HFFc6 (cell line): ENCODE measurements around the gene DXO. TPM values are rescaled to one million over a fixed set of nuclear protein-coding genes. Genes with fewer than 3 reads are reported as not detected.
"Not testable (repeated sequence)": the region's sequence is repeated elsewhere in the genome, so short reads cannot be mapped to it uniquely, and the experiment has no call there.

ENCODE experiments used
- DNase-seq: peaks from one replicate; pipeline ENCODE4 v3.0.0-alpha.2; 2018
- H3K27ac Mint-ChIP-seq: 2 replicates; pipeline ENCODE4 v1.8.0; 2020; ENCODE audit warnings: mild to moderate bottlenecking, mixed read lengths
- H3K27me3 Mint-ChIP-seq: 2 replicates; pipeline ENCODE4 v1.8.0; 2021; ENCODE audit warnings: mild to moderate bottlenecking, moderate library complexity, mixed read lengths; ENCODE audit not compliant: insufficient read depth
- H3K36me3 Mint-ChIP-seq: 2 replicates; pipeline ENCODE4 v1.8.0; 2021; ENCODE audit warnings: low read depth, mixed read lengths
- H3K4me1 Mint-ChIP-seq: 2 replicates; pipeline ENCODE4 v1.8.0; 2020; ENCODE audit warnings: low read depth, mixed read lengths
- H3K4me3 Mint-ChIP-seq: 2 replicates; pipeline ENCODE4 v1.8.0; 2020; ENCODE audit warnings: mild to moderate bottlenecking, moderate library complexity, mixed read lengths
- H3K9me3 Mint-ChIP-seq: 2 replicates; pipeline ENCODE4 v1.8.0; 2020; ENCODE audit warnings: mild to moderate bottlenecking, mixed read lengths
- total RNA-seq, 6 experiments: library from RNA; stranded (reverse); fragmentation: NEBNext Ultra II Directional; extraction: Animal tissue kit (Norgen Biotek cat#: 25700); gene quantifications; 2 replicates in 1 of 6; 3 replicates in 5 of 6; pipeline ENCODE4 v1.2.3, GENCODE V29; 2021
- TF ChIP-seq, protein P1 (sequence below): fragments of 200-600 bp; sonication (generic); IDR thresholded peaks from 2 replicates; pipeline ENCODE4 v1.5.0; 2021; ENCODE audit warnings: antibody characterized with exemption, mild to moderate bottlenecking

The DXO gene
- total RNA-seq, 6 experiments from 2014 or later, result 14.1 to 20.5 (median 16.5) TPM

DNA sequence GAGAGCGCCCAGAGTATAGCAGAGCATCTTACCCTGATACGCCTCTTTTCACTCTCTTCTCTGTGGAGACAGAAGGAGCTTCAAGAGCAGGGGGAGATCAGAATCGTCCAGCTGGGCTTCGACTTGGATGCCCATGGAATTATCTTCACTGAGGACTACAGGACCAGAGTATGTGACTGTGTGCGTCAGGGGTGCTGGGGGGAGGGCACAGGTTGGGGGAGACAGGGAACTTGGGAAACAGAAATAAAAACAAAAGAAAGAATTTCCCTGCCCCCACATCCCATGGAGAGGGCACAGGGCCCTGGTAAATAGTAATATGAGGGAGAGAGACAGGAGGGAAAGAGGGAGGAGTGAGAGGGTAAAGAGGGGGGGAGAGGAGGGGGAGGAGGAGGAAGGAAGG lies 6.9 kb upstream of the DXO start:
- Mint-ChIP-seq H3K27me3 (no peaks in the 10 kb centered on the region), H3K4me3 (no peak overlapping the region), H3K36me3 (no peaks in the 10 kb centered on the region), H3K4me1 (peaks cover 4% of the 10 kb centered on the region), H3K27ac (no peak overlapping the region), H3K9me3 (no peaks in the 10 kb centered on the region)
- no peak for DNase-seq
- TF ChIP-seq, protein P1, sequence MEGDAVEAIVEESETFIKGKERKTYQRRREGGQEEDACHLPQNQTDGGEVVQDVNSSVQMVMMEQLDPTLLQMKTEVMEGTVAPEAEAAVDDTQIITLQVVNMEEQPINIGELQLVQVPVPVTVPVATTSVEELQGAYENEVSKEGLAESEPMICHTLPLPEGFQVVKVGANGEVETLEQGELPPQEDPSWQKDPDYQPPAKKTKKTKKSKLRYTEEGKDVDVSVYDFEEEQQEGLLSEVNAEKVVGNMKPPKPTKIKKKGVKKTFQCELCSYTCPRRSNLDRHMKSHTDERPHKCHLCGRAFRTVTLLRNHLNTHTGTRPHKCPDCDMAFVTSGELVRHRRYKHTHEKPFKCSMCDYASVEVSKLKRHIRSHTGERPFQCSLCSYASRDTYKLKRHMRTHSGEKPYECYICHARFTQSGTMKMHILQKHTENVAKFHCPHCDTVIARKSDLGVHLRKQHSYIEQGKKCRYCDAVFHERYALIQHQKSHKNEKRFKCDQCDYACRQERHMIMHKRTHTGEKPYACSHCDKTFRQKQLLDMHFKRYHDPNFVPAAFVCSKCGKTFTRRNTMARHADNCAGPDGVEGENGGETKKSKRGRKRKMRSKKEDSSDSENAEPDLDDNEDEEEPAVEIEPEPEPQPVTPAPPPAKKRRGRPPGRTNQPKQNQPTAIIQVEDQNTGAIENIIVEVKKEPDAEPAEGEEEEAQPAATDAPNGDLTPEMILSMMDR, result no peak

DNA sequence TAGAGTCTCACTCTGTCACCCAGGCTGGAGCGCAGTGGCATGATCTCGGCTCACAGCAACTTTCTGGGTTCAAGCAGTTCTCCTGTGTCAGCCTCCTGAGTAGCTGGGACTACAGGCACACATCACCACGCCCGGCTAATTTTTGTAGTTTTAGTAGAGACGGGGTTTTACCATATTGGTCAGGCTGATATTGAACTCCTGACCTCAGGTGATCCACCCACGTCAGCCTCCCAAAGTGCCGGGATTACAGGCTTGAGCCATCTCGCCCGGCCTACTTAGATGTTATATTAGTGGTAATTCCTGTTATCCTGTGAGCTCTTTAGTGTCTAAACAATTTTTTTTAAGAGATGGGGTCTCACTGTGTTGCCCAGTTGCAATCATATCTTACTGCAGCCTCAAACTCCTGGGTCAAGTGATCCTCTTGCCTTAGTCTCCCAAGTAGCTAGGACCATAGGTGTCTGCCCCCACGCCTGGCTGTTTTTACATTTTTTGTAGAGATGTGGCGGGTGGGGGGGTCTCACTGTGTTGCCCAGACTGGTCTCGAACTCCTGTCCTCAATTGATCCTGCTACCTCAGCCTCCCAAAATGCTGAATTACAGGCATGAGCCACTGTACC lies 6.0 kb upstream of the DXO start:
- Mint-ChIP-seq H3K4me1 (peaks cover 13% of the 10 kb centered on the region), H3K27ac (no peak overlapping the region), H3K9me3 (no peaks in the 10 kb centered on the region), H3K4me3 (no peak overlapping the region), H3K36me3 (peaks cover 6% of the 10 kb centered on the region), H3K27me3 (no peaks in the 10 kb centered on the region; the same call in 1 of the 2 replicates)
- TF ChIP-seq, protein P1, result no peak
- no peak for DNase-seq

DNA sequence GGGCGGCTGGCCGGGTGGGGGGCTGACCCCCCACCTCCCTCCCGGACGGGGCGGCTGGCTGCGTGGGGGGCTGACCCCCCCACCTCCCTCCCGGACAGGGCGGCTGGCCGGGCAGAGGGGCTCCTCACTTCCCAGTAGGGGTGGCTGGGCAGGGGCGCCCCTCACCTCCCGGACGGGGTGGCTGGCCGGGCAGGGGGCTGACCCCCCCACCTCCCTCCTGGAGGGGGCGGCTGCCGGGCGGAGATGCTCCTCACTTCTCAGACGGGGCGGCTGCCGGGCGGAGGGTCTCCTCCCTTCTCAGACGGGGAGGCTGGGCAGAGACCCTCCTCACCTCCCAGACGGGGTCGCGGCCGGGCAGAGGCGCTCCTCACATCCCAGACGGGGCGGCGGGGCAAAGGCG lies 4.1 kb upstream of the DXO start:
- not testable (repeated sequence) for H3K9me3 Mint-ChIP-seq, H3K27ac Mint-ChIP-seq, DNase-seq, H3K4me3 Mint-ChIP-seq
- Mint-ChIP-seq H3K36me3 (peaks cover 16% of the 10 kb centered on the region), H3K27me3 (peaks cover 12% of the 10 kb centered on the region), H3K4me1 (peaks cover 18% of the 10 kb centered on the region)

DNA sequence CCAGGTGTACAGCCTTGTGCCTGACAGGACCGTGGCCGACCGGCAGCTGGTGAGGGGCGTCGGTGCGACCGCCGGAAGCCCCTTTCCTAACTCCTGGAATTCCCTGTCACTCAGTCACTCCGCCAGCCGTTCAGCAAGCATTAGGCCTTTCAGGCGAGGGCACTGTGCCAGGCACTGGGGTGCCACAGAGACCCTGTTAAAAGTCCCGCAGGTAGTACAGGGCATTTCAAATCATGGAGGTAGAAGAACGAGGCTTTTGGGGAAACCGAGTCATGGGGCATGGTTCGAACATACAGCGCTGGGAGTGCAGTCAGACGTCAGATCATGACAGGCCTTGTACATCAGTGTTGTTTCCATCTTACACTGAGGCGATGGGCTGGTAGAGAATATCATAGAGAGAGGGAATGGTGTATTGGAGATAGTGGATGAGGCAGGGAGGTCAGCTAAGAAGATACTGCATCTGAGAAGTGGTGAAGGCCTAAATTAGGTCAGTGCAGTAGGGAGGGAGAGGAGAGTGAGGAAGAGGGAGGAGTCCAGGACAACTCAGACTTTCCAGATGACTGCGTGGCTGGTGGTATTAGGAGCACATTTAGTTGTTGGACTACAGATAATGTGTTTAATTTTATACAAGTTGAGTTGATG lies 892 bp upstream of the DXO start:
- H3K4me1 Mint-ChIP-seq, result peaks cover 37% of the 10 kb centered on the region
- DNase-seq, result peak; percentile 57
- peaks cover 29% of the 10 kb centered on the region for H3K36me3 Mint-ChIP-seq
- H3K4me3 Mint-ChIP-seq, result peak overlapping the region; percentile 92
- H3K9me3 Mint-ChIP-seq, result peaks cover 3% of the 10 kb centered on the region; the same call in 1 of the 2 replicates
- TF ChIP-seq, protein P1, result no peak
- H3K27me3 Mint-ChIP-seq, result peaks cover 20% of the 10 kb centered on the region
- H3K27ac Mint-ChIP-seq, result peak overlapping the region; percentile 96

DNA sequence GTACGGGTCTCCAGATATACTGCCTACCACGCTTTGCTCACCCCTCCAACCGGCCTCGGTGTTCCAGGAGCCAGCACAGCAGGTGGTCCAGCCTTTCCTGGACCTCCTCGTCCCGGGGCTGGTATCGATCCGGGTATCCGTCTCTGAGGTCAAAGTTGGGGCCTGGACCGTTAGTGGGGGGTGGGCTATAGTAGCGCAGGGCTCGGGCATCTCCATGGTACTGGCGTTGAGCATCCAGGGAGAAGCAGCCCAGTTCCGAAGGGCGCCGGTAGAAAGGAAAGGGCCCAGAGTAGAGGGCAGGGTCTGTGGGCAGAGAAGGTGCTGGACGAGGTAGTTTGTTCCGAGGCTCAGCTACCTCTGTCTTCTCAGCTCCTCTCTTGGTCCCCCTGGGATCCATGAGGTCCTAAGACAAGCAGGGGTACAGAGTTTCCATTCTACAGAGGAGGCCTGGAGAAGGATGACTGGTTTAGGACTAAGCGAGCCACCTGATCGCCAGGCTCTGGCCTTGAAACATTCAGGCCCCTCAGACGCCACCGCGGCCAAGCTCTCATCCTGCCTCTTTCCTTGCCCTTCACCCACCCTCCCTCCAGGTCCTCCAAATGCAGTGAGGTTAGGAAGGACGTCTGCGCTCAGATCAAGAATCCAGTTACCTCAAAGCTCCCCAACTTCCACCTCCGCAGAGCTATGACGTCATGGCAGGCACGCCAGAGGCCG lies 502 bp downstream of the DXO start:
- TF ChIP-seq, protein P1, result no peak
- H3K27me3 Mint-ChIP-seq, result peaks cover 20% of the 10 kb centered on the region
- DNase-seq, result no peak
- peak overlapping the region; percentile 92 for H3K4me3 Mint-ChIP-seq
- peaks cover 29% of the 10 kb centered on the region for H3K36me3 Mint-ChIP-seq
- peak overlapping the region; percentile 96 for H3K27ac Mint-ChIP-seq
- peaks cover 3% of the 10 kb centered on the region; the same call in 1 of the 2 replicates for H3K9me3 Mint-ChIP-seq
- H3K4me1 Mint-ChIP-seq, result peaks cover 37% of the 10 kb centered on the region
